Hindlimb muscle (tissue), 1 donor: Measurements from ENCODE around the gene TP53BP2. TPM values are rescaled to one million over a fixed set of nuclear protein-coding genes. Genes with fewer than 3 reads are reported as not detected.
"Not testable (repeated sequence)": the region's sequence is repeated elsewhere in the genome, so short reads cannot be mapped to it uniquely, and the experiment has no call there.

ENCODE experiments used
- DNase-seq: peaks from one replicate; pipeline ENCODE4 v3.0.0-alpha.2; 2013
- polyA plus RNA-seq: library from polyadenylated mRNA; unstranded; fragments of 120-200 nt; gene quantifications from one replicate; pipeline ENCODE4 v1.2.1, GENCODE V29; 2013; ENCODE audit not compliant: insufficient read length

Gene TP53BP2
- polyA plus RNA-seq, 1 donor: 33.6 TPM

GRCh38 chr1:223740038-223740736, 105.6 kb downstream of the TP53BP2 start:
- DNase-seq: not testable (repeated sequence)

- peak; percentile 79 for DNase-seq
Measured at GRCh38 chr1:223739366-223740037, 106.2 kb downstream of the TP53BP2 start.

- DNase-seq: no peak
Measured at GRCh38 chr1:223738465-223739365, 107.0 kb downstream of the TP53BP2 start.

DNA sequence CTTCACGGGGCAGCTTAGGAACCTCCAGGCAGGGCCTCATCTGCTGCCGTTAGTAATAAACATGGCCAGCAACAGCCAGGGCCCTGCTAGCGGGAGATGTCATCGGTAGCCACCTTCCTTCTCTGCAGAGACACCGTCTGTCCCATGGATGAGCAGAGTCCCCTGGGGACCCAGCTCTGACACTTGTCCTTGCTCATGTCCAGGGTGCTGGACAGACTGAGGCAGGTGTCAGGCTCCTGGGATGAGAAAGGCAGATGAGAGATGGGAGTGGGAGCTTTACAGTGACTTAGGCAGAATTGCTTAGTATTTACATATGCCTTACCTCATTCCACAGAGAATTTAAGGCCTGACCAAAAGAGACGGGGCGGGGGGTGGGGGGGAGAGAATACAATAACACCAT, 108.4 kb downstream of the TP53BP2 start:
- no peak for DNase-seq

DNA sequence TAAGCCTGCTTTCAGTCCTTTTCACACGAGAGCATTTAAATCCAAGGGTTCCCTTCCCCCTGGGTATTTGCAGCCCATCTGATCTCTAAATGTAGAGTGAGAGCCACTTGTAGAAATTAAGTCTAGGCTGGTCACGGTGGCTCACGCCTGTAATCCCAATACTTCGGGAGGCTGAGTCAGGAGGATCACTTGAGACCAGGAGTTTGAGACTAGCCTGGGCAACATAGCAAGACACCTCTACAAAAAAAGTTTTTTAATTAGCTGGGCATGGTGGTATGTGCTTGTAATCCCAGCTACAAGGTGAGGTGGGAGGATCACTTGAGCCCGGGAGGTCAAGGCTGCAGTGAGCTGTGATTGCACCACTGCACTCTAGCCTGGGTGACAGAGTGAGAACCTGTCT, 109.1 kb downstream of the TP53BP2 start:
- not testable (repeated sequence) for DNase-seq

- DNase-seq: no peak
Measured at GRCh38 chr1:223733898-223734852, 111.6 kb downstream of the TP53BP2 start.

GRCh38 chr1:223732993-223733798, 112.6 kb downstream of the TP53BP2 start:
- DNase-seq: peak; percentile 80

DNA sequence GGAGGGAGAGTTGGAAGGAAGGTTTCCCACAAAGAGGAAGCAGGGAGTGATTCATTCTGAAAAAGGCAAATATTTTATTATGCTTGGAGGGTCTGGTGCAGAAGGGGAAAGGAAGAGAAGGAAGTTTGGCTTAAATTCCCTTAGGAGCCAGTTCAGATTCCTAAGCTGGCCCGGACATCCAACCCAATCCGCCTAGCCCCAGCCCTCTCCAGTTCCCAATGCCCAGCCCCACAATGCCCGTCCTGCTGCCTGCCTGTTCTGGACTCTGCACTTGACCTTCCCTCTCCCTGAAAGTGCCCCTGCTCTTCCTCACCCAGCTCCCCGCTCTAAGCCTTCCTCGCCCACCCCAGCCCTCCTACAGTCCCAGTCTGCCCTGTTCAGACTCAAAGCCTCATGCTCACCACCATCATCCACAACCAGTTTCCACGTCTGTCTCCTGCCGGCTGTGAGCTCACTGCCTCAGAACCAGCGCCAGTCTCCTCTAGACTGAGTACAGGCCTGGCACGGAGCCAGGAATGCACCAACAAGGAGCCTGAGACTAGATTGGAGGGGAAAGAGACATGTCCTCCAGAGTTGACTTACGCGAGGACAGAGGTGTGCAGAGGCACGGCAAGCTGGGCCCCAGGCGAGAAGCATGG, 114.5 kb downstream of the TP53BP2 start:
- DNase-seq: no peak

GRCh38 chr1:223730479-223731132, 115.1 kb downstream of the TP53BP2 start:
- no peak for DNase-seq

- no peak for DNase-seq
Measured at GRCh38 chr1:223729906-223730305, 115.8 kb downstream of the TP53BP2 start.

Other genes with a start within 250 kb of the TP53BP2 start
- gene CAPN8, start 180.2 kb downstream of the TP53BP2 start, polyA plus RNA-seq: not detected
- gene CAPN2, start 133.4 kb downstream of the TP53BP2 start, polyA plus RNA-seq: 99.6 TPM